Ovary (tissue), 9 donors: ENCODE data around the gene FRMD3. TPM values are rescaled to one million over a fixed set of nuclear protein-coding genes. Genes with fewer than 3 reads are reported as not detected.

Experiments used
- DNase-seq, 5 donors: peaks; one replicate each; pipeline ENCODE4 v3.0.0-alpha.2; 2019 to 2020
- H3K27ac ChIP-seq, 2 donors: fragments of 200-600 bp; one replicate each; pipeline versions ENCODE4 v1.5.1 to v1.8.0; 2019 to 2022
- H3K27me3 ChIP-seq: fragments of 200-600 bp; one replicate; pipeline ENCODE4 v1.8.0; 2022
- H3K36me3 ChIP-seq: fragments of 200-600 bp; sonication (generic); one replicate; pipeline ENCODE4 v1.5.1; 2019
- H3K4me1 ChIP-seq: one replicate; pipeline ENCODE4 v1.8.1; 2013; ENCODE audit warnings: mild to moderate bottlenecking, moderate library complexity; ENCODE audit not compliant: insufficient read depth
- H3K4me3 ChIP-seq: fragments of 200-600 bp; sonication (generic); one replicate; pipeline ENCODE4 v1.5.1; 2017
- H3K9me3 ChIP-seq, 2 donors: fragments of 200-600 bp in 1 of 2; sonication (generic) in 1 of 2; one replicate each; pipeline versions ENCODE4 v1.5.1 to v1.8.1; 2013 to 2019; ENCODE audit warnings: mild to moderate bottlenecking in 1 of 2, moderate library complexity in 1 of 2
- CTCF ChIP-seq, 3 donors: fragments of 450-650 bp in 2 of 3; fragments of 200-600 bp in 1 of 3; IDR thresholded peaks; one replicate each; pipeline versions ENCODE4 v1.5.1 to v1.8.0; 2016 to 2022; ENCODE audit warnings: antibody characterized with exemption in 3 of 3, mild to moderate bottlenecking in 1 of 3
- EP300 ChIP-seq: sonication (generic); formaldehyde crosslinking; IDR thresholded peaks from one replicate; pipeline ENCODE4 v1.6.1; 2017; ENCODE audit warnings: antibody characterized with exemption
- POLR2A ChIP-seq: fragments of 450-650 bp; IDR thresholded peaks from one replicate; pipeline ENCODE4 v1.6.1; 2017; ENCODE audit warnings: antibody characterized with exemption, mild to moderate bottlenecking, moderate library complexity
- WGBS, 3 donors: extraction: QIAGEN DNeasy Blood & Tissue Kit in 1 of 3; methylation state at CpG; one replicate each; pipeline versions ENCODE4 v1.1.5 to v1.1.7; 2013 to 2017; 5-methylcytosine and 5-hydroxymethylcytosine counted together
- intact Hi-C, 4 donors: fragments of 100-400 bp; cut with DNase I; formaldehyde crosslinking; loops; one replicate each; pipeline versions ENCODE4 v1.11.0 to v1.15.1; 2022 to 2023
- polyA plus RNA-seq, 2 donors: library from polyadenylated mRNA; stranded (reverse); fragments of 200-250 nt in 1 of 2; fragments of 350-450 nt in 1 of 2; fragmentation: Illumina TruSeq in 1 of 2; extraction: RNeasy Lipid Tissue Mini Kit (QIAGEN cat#74804) in 1 of 2; gene quantifications; one replicate each; pipeline ENCODE4 v1.2.3, GENCODE V29; 2013 to 2014
- total RNA-seq, 7 donors: library from RNA; depleted of rRNA in 2 of 7; stranded (reverse); fragments of >200 nt in 2 of 7; fragmentation: NEBNext Ultra II Directional in 3 of 7; extraction: Animal tissue kit (Norgen Biotek cat#: 25700) in 3 of 7; gene quantifications; one replicate each; pipeline versions ENCODE4 v1.1.0 to v1.2.4, GENCODE V29; 2016 to 2023
- donor health status: DM: no; HTN: no; CAD: no; lungs with moderate emphysema.
- donor health status: DM: no; HTN: no; CAD: no.
- donor health status: Bipolar disorder and iron deficiency.
- donor health status: DM: yes; HTN: yes; CAD: no.
- donor health status: DM: no; HTN: no; CAD: no.
- donor health status: DM: yes; HTN: yes; CAD: no.

Gene FRMD3
- total and polyA plus RNA-seq, 9 donors = 0.83 to 9.1 (median 4.2) TPM

GRCh38 chr9:83343366-83343999 is 194.7 kb downstream of the FRMD3 start:
- TF ChIP-seq EP300 = no peak
- no peak for TF ChIP-seq CTCF (IDR thresholded peaks at IDR 0.05)
- TF ChIP-seq POLR2A = no peak
- Histone ChIP-seq H3K36me3 (no peaks in the 10 kb centered on the region), H3K27me3 (no peaks in the 10 kb centered on the region), H3K27ac (no peak overlapping the region), H3K9me3 (no peaks in the 10 kb centered on the region), H3K4me3 (no peak overlapping the region), H3K4me1 (no peaks in the 10 kb centered on the region)
- WGBS, 3 donors = 82 to 87% (median 87%) methylated on average over 10 of the region's 10 CpGs
- intact Hi-C loops = no loop called here
- DNase-seq = no peak

GRCh38 chr9:83342731-83343130 is 195.5 kb downstream of the FRMD3 start:
- Histone ChIP-seq H3K27me3 (no peaks in the 10 kb centered on the region), H3K4me1 (no peaks in the 10 kb centered on the region), H3K36me3 (no peaks in the 10 kb centered on the region), H3K27ac (no peak overlapping the region), H3K9me3 (no peaks in the 10 kb centered on the region), H3K4me3 (no peak overlapping the region)
- intact Hi-C loops = no loop called here
- WGBS, 3 donors = 85 to 95% (median 89%) methylated on average over 3 of the region's 3 CpGs
- DNase-seq = no peak
- TF ChIP-seq POLR2A = no peak
- no peak for TF ChIP-seq CTCF (IDR thresholded peaks at IDR 0.05)
- TF ChIP-seq EP300 = no peak

- Histone ChIP-seq H3K4me3 (no peak overlapping the region), H3K9me3 (no peaks in the 10 kb centered on the region), H3K27me3 (no peaks in the 10 kb centered on the region), H3K36me3 (no peaks in the 10 kb centered on the region), H3K4me1 (no peaks in the 10 kb centered on the region), H3K27ac (no peak overlapping the region)
- no peak for DNase-seq
- intact Hi-C loops = no loop called here
- WGBS, 3 donors = 86 to 96% (median 94%) methylated on average over 3 of the region's 3 CpGs
- TF ChIP-seq POLR2A = no peak
- TF ChIP-seq CTCF (IDR thresholded peaks at IDR 0.05) = no peak
- TF ChIP-seq EP300 = no peak
Observed at GRCh38 chr9:83342006-83342405, 196.2 kb downstream of the FRMD3 start.

GRCh38 chr9:83340451-83340850 is 197.8 kb downstream of the FRMD3 start:
- TF ChIP-seq CTCF (IDR thresholded peaks at IDR 0.05) = no peak
- TF ChIP-seq POLR2A = no peak
- no peak for TF ChIP-seq EP300
- no peaks in the 10 kb centered on the region for H3K4me1 ChIP-seq
- no peak overlapping the region for H3K27ac ChIP-seq
- no peak overlapping the region for H3K4me3 ChIP-seq
- no peaks in the 10 kb centered on the region for H3K27me3 ChIP-seq
- H3K36me3 ChIP-seq = no peaks in the 10 kb centered on the region
- H3K9me3 ChIP-seq = no peaks in the 10 kb centered on the region
- WGBS, 3 donors = 17 to 43% (median 19%) methylated on average over 3 of the region's 3 CpGs
- DNase-seq = no peak
- intact Hi-C loops = no loop called here
